ENCODE results near the gene TGFBR1. TPM values are rescaled to one million over a fixed set of nuclear protein-coding genes. Genes with fewer than 3 reads are reported as not detected.

Gene TGFBR1
- polyA plus RNA-seq, 1 donor from 2014 or later, result 78.0 TPM

- TF ChIP-seq SMC3 (conservative IDR thresholded peaks at IDR 0.05; ENCODE audit: poor library complexity) (no peak), RAD21 (conservative IDR thresholded peaks at IDR 0.05) (no peak), TAF1 (IDR thresholded peaks at IDR 0.05; ENCODE audit: low read depth) (no peak), MXI1 (conservative IDR thresholded peaks at IDR 0.05; ENCODE audit: poor library complexity, severe bottlenecking) (no peak), EP300 (conservative IDR thresholded peaks at IDR 0.05; ENCODE audit: poor library complexity, severe bottlenecking) (no peak), POLR2AphosphoS5 (IDR thresholded peaks at IDR 0.05) (no peak), EZH2 (IDR thresholded peaks at IDR 0.05; ENCODE audit: borderline replicate concordance, insufficient read depth, low read length, poor library complexity, severe bottlenecking) (no peak), REST (IDR thresholded peaks at IDR 0.05; ENCODE audit: borderline replicate concordance) (no peak), CTCF (IDR thresholded peaks at IDR 0.05; ENCODE audit: poor library complexity, severe bottlenecking) (no peak)
- no peak overlapping the region for H3K4me3 ChIP-seq (ENCODE audit: low read length)
- no peaks in the 10 kb centered on the region for H3K9me3 ChIP-seq (ENCODE audit: low read length)
- H4K20me1 ChIP-seq (ENCODE audit: insufficient read depth), result no peaks in the 10 kb centered on the region
- no peaks in the 10 kb centered on the region for H3K9me2 ChIP-seq (ENCODE audit: insufficient read depth, low read length)
- no peak overlapping the region for H3K4me2 ChIP-seq (ENCODE audit: low read length)
- H3K27me3 ChIP-seq (ENCODE audit: insufficient read depth, low read depth, low read length), result no peaks in the 10 kb centered on the region
- H3K79me2 ChIP-seq (replicated peaks; ENCODE audit: insufficient read depth, low read length), result peaks cover 66% of the 10 kb centered on the region
- H3K9ac ChIP-seq (ENCODE audit: low read length), result no peak overlapping the region
- no peaks in the 10 kb centered on the region for H3F3A ChIP-seq (ENCODE audit: insufficient read depth, low read length, poor library complexity, severe bottlenecking)
- no peaks in the 10 kb centered on the region for H3K36me3 ChIP-seq (ENCODE audit: insufficient read depth, low read length)
- H3K27ac ChIP-seq (ENCODE audit: low read length), result no peak overlapping the region
- no peak overlapping the region for H2AFZ ChIP-seq (ENCODE audit: low read depth, low read length)
These were observed 24.2 kb downstream of the TGFBR1 start for GRCh38 chr9:99129091-99129490.

GRCh38 chr9:99130069-99130468 is 25.2 kb downstream of the TGFBR1 start:
- Histone ChIP-seq H3K4me2 (ENCODE audit: low read length) (no peak overlapping the region), H3K36me3 (ENCODE audit: insufficient read depth, low read length) (no peaks in the 10 kb centered on the region), H4K20me1 (ENCODE audit: insufficient read depth) (no peaks in the 10 kb centered on the region), H2AFZ (ENCODE audit: low read depth, low read length) (no peak overlapping the region), H3K27ac (ENCODE audit: low read length) (no peak overlapping the region), H3K9me2 (ENCODE audit: insufficient read depth, low read length) (no peaks in the 10 kb centered on the region), H3F3A (ENCODE audit: insufficient read depth, low read length, poor library complexity, severe bottlenecking) (no peaks in the 10 kb centered on the region), H3K79me2 (replicated peaks; ENCODE audit: insufficient read depth, low read length) (peaks cover 62% of the 10 kb centered on the region), H3K27me3 (ENCODE audit: insufficient read depth, low read depth, low read length) (no peaks in the 10 kb centered on the region), H3K4me3 (ENCODE audit: low read length) (no peak overlapping the region), H3K9me3 (ENCODE audit: low read length) (no peaks in the 10 kb centered on the region), H3K9ac (ENCODE audit: low read length) (no peak overlapping the region)
- TF ChIP-seq SMC3 (conservative IDR thresholded peaks at IDR 0.05; ENCODE audit: poor library complexity) (no peak), MXI1 (conservative IDR thresholded peaks at IDR 0.05; ENCODE audit: poor library complexity, severe bottlenecking) (no peak), EZH2 (IDR thresholded peaks at IDR 0.05; ENCODE audit: borderline replicate concordance, insufficient read depth, low read length, poor library complexity, severe bottlenecking) (no peak), TAF1 (IDR thresholded peaks at IDR 0.05; ENCODE audit: low read depth) (no peak), EP300 (conservative IDR thresholded peaks at IDR 0.05; ENCODE audit: poor library complexity, severe bottlenecking) (no peak), POLR2AphosphoS5 (IDR thresholded peaks at IDR 0.05) (no peak), CTCF (IDR thresholded peaks at IDR 0.05; ENCODE audit: poor library complexity, severe bottlenecking) (no peak), REST (IDR thresholded peaks at IDR 0.05; ENCODE audit: borderline replicate concordance) (no peak), RAD21 (conservative IDR thresholded peaks at IDR 0.05) (no peak)

All from neural cell (in vitro differentiated cells).